ENCODE results near the gene CHST12. TPM values are rescaled to one million over a fixed set of nuclear protein-coding genes. Genes with fewer than 3 reads are reported as not detected.

The CHST12 gene
- total RNA-seq, 2 donors from 2014 or later: 14.5 to 18.5 TPM

GRCh38 chr7:2484868-2485267 lies 81.5 kb downstream of the CHST12 start:
- no peak overlapping the region for H3K27ac ChIP-seq (ENCODE audit: low read depth, low read length)
- no peaks in the 10 kb centered on the region for H3K27me3 ChIP-seq (ENCODE audit: control insufficient read depth, insufficient read depth, low read length, poor library complexity, severe bottlenecking)
- peaks cover 5% of the 10 kb centered on the region for H3K9me3 ChIP-seq (ENCODE audit: control insufficient read depth, low read length)
- Mint-ChIP-seq H3K27ac (no peak overlapping the region), H3K9me3 (peaks cover 3% of the 10 kb centered on the region), H3K4me3 (no peak overlapping the region), H3K27me3 (ENCODE audit: insufficient read depth) (no peaks in the 10 kb centered on the region), H3K4me1 (no peaks in the 10 kb centered on the region), H3K36me3 (ENCODE audit: low read depth) (no peaks in the 10 kb centered on the region)
- no peak overlapping the region for H3K9ac ChIP-seq (ENCODE audit: extremely low read depth, low read length, poor library complexity, severe bottlenecking)
- H3K36me3 ChIP-seq (ENCODE audit: control insufficient read depth, insufficient read depth, low read length): no peaks in the 10 kb centered on the region
- no peak overlapping the region for H3K4me3 ChIP-seq (ENCODE audit: low read length)
- no peaks in the 10 kb centered on the region for H3K4me1 ChIP-seq (ENCODE audit: control insufficient read depth, insufficient read depth, low read length)
- no peak for DNase-seq
- WGBS, 2 experiments (ENCODE audit: insufficient coverage in 1 of 2, insufficient read length in 1 of 2): 93 to 95% methylated on average over 3 to 11 of the region's 12 CpGs
- no peak for TF ChIP-seq CTCF (conservative IDR thresholded peaks at IDR 0.05)

- Mint-ChIP-seq H3K27me3 (ENCODE audit: insufficient read depth) (no peaks in the 10 kb centered on the region), H3K9me3 (peaks cover 3% of the 10 kb centered on the region), H3K27ac (no peak overlapping the region), H3K4me1 (no peaks in the 10 kb centered on the region), H3K4me3 (no peak overlapping the region), H3K36me3 (ENCODE audit: low read depth) (no peaks in the 10 kb centered on the region)
- Histone ChIP-seq H3K9ac (ENCODE audit: extremely low read depth, low read length, poor library complexity, severe bottlenecking) (no peak overlapping the region), H3K27me3 (ENCODE audit: control insufficient read depth, insufficient read depth, low read length, poor library complexity, severe bottlenecking) (no peaks in the 10 kb centered on the region), H3K4me1 (ENCODE audit: control insufficient read depth, insufficient read depth, low read length) (no peaks in the 10 kb centered on the region), H3K4me3 (ENCODE audit: low read length) (no peak overlapping the region), H3K27ac (ENCODE audit: low read depth, low read length) (no peak overlapping the region), H3K9me3 (ENCODE audit: control insufficient read depth, low read length) (peaks cover 3% of the 10 kb centered on the region), H3K36me3 (ENCODE audit: control insufficient read depth, insufficient read depth, low read length) (no peaks in the 10 kb centered on the region)
- no peak for DNase-seq
- WGBS, 2 experiments (ENCODE audit: insufficient coverage in 1 of 2, insufficient read length in 1 of 2): 88 to 100% methylated on average over 1 to 14 of the region's 14 CpGs
- no peak for TF ChIP-seq CTCF (conservative IDR thresholded peaks at IDR 0.05)
Observed at GRCh38 chr7:2487586-2488271, 84.3 kb downstream of the CHST12 start.

GRCh38 chr7:2488272-2488645 lies 84.8 kb downstream of the CHST12 start:
- no peak overlapping the region for H3K27ac Mint-ChIP-seq
- H3K36me3 Mint-ChIP-seq (ENCODE audit: low read depth): no peaks in the 10 kb centered on the region
- no peaks in the 10 kb centered on the region for H3K9me3 ChIP-seq (ENCODE audit: control insufficient read depth, low read length)
- no peaks in the 10 kb centered on the region for H3K36me3 ChIP-seq (ENCODE audit: control insufficient read depth, insufficient read depth, low read length)
- no peaks in the 10 kb centered on the region for H3K27me3 ChIP-seq (ENCODE audit: control insufficient read depth, insufficient read depth, low read length, poor library complexity, severe bottlenecking)
- no peak overlapping the region for H3K27ac ChIP-seq (ENCODE audit: low read depth, low read length)
- no peaks in the 10 kb centered on the region for H3K4me1 ChIP-seq (ENCODE audit: control insufficient read depth, insufficient read depth, low read length)
- no peaks in the 10 kb centered on the region for H3K27me3 Mint-ChIP-seq (ENCODE audit: insufficient read depth)
- no peak overlapping the region for H3K9ac ChIP-seq (ENCODE audit: extremely low read depth, low read length, poor library complexity, severe bottlenecking)
- no peaks in the 10 kb centered on the region for H3K9me3 Mint-ChIP-seq
- no peak for DNase-seq
- WGBS, 2 experiments (ENCODE audit: insufficient coverage in 1 of 2, insufficient read length in 1 of 2): 86 to 88% methylated on average over 4 to 8 of the region's 8 CpGs
- no peak overlapping the region for H3K4me3 Mint-ChIP-seq
- no peak for TF ChIP-seq CTCF (conservative IDR thresholded peaks at IDR 0.05)
- H3K4me3 ChIP-seq (ENCODE audit: low read length): no peak overlapping the region
- no peaks in the 10 kb centered on the region for H3K4me1 Mint-ChIP-seq
